Stimulated activated CD4-positive, alpha-beta T cell treated with anti-CD3 and anti-CD28 coated beads, Interleukin-12 subunit alpha, Interleukin-12 subunit beta, amount 100 ng/mL, for 24 hours (primary cell): ENCODE results near the gene SEC14L5.
A peak's percentile ranks its signal among the peaks of the same experiment; 100 is the strongest.
"Not testable (repeated sequence)": the region's sequence is repeated elsewhere in the genome, so short reads cannot be mapped to it uniquely, and the experiment has no call there.

Source experiments
- DNase-seq, 2 experiments: peaks; one replicate each; pipeline ENCODE4 v3.0.0-alpha.2; 2020; ENCODE audit warnings: low read depth in 2 of 2

The SEC14L5 gene

DNA sequence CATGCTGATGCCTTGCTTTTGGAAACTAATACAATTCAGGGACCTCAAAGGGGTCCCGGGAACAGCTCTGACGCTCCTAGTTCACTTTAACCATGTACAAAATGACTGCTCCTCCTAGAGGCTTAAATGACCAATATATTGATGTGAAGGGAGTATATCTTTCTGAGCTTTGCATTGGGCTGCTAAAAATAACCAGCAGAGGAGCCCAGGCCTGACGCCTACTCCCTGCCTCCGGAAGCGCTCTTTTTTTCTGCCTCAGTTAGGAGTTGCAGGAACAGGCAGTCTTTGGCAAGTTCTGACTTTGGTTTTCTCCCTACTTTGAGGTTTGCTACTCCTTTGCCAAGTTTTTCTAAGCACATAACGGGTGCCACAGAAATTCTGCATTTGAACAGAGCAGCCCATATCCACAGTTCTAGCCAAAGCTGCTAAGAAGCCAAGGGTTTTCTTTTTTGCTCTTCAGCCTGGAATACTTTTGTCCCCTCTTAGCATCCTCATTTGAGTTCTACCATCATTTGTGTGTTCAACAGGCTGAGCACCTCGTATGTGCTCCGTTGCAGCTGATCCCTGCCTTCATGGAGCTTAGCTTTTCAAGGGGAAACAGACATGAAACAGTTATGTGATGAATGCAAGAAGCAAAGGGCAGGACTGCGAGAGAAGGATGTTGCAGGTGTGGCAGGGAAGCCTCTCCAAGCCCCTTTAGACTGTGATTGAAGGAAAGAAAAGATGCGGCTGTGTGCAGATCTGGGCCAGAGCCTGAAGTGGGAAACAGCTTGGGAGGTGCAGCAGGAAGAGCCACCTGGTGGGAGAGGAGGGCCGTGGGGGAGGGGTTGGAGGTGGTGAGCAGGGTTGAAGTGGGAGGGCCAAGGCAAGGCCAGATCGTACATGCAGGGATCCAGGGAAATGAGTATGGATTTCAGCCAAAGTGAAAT lies 78.4 kb downstream of the SEC14L5 start:
- DNase-seq, result no peak

DNA sequence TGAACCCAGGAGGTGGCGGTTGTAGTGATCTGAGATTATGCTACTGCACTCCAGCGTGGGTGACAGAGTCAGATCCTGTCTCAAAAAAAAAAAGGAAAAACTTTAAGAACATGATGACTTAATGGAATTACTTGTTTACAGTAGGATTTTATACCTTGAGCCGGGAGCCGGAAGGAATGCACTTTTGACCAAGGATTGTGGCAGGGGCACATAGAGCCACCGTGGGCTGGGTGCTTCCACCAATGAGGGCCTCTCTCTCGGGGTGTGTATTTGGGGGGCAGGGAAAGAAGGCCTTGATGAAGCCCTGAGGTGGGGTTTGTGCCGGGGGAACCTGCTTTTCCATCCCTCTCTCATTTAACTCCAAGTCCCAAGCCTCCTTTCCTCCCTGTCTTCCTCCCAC lies 82.3 kb downstream of the SEC14L5 start:
- no peak for DNase-seq

DNA sequence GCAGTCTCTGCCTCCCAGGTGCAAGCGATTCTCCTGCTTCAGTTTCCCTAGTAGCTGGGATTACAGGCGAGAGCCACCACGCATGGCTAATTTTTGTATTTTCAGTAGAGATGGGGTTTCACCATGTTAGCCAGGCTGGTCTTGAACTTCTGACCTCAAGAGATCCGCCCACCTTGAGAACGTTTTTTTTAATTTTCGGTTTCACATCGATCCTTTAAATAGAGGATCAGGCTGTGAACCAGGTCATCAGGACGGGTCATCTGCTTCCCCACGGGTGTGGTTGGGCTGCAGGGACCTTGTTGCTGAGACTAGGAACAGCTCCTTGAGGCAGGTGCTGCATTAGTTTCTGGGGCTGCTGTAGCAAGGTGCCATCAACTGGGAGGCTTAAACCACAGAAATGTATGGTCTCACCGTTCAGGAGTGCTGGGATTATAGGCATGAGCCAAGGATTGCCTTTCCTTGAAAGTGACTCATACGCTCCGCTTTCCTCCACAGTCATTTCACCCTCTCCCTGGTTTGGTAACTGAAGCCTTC lies 83.5 kb downstream of the SEC14L5 start:
- DNase-seq, result no peak

DNA sequence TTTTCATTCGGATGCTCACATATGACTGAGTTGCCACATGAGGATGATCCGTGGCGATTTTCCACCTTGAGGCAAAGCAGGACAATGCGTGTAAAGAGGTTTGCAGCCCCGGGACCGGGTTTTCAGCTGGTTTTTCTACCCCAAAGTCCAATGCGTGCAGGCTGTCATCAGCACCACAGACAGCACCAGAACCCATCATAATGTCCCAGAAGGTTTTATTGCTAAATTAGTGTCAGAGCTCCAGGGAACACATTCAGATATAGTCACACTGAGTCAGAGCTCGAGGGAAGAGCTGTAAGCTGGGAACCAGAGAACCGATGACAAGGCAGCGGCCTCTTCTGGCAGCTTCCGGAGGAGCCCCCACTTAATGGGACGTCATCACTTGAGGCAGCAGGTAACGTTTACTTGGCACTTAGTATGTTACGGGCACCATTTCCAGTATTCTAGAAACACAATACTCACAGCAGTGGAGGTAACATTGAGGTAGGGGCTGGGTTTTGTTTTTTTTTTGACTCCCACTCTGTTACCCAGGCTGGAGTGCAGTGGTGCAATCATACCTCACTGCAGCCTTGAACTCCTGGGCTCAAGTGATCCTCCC lies 84.5 kb downstream of the SEC14L5 start:
- DNase-seq, result no peak

DNA sequence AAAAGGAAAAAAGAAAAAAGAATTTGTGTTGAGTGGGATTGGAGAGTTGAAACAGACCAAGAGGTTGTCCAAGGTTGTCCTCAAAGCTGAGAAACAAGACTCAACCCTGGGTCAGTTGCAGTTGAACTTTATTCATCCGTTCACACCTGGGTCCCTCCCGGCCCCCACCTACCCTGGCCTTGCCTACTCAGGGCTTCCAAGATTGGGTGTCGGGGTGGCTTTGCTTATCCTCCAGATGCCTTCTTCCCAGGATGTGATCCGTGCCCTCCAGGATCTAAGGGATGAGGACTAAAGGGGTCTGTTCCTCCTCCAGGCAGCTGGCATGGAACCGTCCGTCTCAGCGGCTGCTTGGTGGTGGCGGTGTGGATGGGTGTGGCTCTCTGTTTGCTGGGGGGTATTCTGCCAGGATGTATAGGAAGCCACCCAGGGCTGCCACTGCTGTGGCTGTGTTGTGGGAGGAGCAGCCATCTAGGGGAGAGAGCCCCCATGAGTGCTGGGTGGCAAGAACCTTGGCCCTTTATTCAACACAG lies 85.9 kb downstream of the SEC14L5 start:
- DNase-seq, result no peak

DNA sequence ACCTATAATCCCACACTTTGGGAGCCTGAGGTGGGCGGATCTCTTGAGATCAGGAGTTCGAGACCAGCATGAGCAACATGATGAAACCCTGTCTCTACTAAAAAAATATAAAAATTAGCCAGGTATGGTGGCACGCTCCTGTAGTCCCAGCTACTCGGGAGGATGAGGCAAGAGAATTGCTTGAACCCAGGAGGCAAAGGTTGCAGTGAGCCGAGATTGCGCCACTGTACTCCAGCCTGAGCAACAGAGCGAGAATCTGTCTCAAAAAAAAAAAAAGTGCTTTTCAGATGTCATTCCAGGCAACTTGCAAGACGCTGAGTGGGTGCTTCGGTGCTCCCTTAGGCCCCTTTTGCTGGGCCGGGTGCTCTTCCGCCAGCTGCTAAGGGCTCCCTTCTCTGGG lies 86.5 kb downstream of the SEC14L5 start:
- DNase-seq, result not testable (repeated sequence)

DNA sequence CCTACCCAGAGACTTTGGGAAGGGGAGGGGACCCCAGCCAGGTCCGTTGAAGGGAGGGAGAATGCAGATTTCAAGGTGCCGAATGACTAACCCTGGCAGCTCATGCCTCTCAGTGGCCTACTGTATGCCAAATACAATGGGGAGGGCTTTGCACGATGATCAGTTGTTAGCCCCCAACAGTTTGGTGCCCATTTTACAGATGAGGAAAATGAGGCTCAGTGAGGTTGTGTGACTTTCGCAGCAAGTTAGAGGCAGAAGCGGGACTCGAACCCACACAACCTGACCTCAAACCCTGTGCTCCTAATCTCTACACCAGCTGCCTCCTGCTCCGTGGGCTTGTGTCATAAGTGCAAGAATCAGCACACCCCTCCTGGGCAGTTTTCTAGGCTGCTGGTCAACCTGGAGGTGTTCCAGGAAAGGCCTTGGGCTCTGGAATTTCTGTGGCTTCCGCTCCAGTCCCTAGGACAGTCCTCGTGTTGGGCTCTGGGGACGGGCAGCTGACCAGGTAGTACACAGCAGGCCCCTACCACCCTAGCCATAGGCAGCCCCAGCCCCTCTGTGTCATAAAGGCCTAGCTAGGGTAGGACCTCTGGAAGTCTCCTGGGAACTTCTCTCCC lies 87.5 kb downstream of the SEC14L5 start:
- DNase-seq, result no peak

DNA sequence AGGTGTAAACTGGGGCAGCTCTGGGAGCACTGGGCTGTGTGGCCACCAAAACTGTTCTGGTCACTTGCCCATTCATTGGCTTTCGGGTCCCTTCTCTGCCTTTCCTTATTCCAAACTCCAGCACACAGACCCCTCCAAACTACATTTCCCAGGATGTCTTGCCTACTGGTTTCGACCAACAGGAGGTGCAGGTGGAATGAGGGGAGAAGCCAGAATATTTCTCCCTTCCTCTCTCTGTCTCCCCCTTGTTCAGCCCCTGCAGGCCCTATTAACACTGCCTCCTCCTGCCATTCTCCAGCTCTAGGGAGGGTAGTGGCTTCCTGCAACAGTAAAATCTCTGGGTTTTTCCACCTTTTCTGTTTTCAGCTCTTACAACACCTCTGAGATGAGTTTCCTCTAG lies 88.8 kb downstream of the SEC14L5 start:
- no peak for DNase-seq

DNA sequence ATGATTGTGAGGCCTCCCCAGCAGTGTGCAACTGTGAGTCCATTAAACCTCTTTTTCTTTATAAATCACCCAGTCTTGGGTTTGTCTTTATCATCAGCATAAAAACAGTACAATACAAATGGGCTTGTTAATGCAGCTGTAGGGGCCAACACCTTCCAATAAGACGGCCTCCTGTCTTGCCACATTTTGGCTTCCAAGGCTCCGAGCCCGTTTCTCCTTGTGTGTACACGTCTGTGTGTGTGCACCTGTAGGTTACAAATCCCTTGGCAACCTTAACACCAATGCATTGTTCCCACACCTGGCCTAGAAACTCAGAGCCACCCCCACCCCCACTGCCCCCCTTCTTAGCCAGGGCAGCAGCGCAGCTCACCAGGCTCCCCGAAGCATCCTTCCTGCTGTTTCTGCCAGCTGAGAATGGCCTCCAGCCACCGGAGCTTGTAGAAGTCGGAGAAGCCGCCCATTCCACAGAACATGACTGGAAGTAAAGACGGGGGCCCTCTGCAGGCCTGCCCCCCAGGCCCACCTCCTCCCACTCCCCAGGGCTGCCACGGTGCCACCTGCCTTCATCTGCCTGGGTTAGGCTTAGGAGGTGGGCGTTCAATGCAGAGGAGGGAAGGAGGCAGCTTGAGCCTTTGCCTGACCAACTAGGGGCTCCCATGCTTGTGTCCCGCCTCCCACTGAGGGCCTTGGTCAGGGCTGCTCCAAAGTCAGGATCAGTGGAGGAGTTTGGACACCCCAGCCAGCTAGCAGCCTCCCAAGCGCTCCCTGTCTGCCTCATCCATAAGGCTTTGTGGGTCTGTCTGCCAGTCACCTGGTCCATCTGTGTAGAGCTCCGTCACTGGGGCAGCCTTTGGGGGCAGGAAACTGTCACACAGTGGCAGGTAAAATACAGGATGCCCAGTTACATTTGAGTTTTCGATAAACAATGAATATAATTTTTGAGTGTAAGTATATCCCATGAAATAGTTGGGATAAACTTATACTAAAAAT lies 97.0 kb downstream of the SEC14L5 start:
- no peak for DNase-seq

DNA sequence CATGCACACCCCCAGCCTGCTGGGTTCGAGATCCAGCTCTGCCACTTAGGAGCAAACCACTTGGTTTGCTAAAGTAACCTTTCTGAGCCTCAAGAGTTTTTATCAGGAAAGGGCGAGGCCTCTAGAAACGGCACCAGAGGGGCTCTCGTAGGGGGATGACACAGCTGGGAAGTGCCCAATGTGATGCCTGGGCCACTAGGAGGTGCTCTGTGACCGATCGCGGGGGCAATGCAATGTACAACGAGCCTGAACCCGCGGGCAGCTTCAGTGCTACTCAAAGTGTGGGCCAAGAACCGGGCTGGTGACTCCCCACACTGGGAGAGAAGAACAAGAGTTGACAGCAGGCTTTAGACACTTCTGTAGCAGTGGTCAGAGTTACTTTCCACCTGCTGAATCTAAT lies 98.2 kb downstream of the SEC14L5 start:
- DNase-seq, result peak in 1 of 2 experiments; percentile 22

DNA sequence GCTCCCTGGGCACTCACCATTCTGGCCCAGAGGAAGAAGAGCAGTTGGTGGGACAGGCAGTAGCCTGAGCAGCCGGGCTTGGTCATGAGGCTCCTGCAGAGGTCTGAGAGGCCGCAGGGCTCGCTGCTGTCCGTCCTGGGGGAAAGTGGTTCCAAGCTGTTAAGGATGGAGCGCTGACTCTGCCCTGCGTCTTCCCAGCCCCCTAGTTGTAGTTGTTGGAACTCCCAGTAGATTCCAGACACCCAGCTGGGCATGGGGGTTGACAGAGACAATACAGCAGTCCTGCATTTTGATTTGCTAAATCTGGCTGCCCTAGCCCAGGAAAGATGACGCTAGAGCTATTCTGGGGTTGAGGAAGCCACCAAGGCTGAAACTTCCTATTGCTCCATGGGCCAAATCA lies 100.3 kb downstream of the SEC14L5 start:
- DNase-seq, result no peak

DNA sequence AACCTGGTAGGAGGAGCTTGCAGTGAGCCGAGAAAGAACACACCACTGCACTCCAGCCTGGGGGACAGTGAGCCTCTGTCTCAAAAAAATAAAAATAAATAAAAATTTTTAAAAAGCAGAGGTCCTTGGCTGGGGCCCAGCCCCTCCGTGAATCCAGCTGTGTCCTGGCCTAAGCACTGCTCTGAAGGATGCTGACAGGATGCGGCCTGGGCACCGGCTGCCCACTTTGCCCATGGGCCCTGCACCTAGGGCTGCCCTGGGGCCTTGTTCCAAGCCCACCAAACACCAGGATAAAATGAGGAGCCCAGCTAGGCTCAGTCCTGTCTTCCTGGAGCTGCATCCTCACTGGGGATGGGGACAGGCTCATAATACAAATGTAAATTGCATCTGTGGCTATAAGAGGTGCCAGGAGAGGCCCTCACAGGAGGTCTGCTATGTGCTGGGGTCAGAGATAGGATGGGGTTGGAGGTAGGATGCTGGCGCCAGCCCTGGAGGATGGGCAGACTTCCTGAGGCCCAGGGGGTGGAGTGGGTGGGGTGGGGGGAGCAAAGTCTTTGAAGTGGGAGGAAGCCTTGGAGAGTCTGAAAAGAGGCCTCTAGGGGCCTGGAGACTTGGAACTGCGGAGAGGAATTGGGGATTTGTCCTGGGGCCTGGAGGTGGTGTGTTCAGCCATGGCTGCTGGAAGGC lies 101.4 kb downstream of the SEC14L5 start:
- DNase-seq, result no peak

DNA sequence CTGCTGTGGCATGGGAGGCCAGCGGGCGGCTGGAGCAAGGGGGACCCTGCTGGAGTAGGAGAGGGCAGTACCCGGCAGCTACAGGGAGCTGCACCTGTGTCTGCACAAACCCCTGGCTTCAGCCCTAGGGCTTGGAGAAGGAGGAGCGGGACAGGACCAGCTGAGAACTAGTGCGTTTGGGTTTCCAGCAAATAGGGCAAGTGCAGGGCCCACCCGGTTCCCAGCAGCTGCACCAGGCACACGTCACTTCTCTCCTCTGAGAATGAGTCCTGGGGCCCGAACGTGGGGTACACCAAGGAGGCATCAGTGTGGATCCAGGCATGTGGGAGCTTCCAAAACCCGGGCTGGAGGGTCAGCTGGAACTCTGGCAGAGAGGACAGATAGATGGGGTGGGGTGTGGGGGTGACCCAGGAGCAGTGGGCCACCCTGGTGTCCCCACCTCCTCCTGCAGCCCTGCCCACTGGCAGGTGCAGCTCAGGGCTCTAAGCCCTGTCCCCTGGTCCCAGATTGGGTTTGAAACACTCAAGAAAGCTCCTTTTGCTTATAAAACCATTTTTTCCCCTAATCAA lies 102.0 kb downstream of the SEC14L5 start:
- no peak for DNase-seq

DNA sequence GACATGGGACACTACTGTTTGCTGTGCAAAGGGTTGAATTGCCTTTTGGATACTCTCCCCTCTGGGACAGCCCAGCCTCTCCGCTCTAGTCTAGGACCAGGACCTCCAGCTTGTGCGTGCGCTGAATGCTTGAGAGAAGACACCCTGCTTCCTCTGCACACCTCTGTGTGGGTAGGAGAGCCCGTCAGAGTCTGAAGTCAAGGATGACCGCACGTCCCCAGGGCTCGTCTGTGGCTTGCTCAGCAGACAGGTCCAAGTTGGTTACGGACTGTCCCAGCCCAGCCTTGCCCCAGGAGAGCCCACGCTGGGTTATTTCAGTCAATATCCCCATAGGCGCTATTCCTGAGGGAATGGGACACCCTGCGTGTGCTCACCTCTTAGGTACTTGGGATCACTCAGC lies 103.9 kb downstream of the SEC14L5 start:
- no peak for DNase-seq

DNA sequence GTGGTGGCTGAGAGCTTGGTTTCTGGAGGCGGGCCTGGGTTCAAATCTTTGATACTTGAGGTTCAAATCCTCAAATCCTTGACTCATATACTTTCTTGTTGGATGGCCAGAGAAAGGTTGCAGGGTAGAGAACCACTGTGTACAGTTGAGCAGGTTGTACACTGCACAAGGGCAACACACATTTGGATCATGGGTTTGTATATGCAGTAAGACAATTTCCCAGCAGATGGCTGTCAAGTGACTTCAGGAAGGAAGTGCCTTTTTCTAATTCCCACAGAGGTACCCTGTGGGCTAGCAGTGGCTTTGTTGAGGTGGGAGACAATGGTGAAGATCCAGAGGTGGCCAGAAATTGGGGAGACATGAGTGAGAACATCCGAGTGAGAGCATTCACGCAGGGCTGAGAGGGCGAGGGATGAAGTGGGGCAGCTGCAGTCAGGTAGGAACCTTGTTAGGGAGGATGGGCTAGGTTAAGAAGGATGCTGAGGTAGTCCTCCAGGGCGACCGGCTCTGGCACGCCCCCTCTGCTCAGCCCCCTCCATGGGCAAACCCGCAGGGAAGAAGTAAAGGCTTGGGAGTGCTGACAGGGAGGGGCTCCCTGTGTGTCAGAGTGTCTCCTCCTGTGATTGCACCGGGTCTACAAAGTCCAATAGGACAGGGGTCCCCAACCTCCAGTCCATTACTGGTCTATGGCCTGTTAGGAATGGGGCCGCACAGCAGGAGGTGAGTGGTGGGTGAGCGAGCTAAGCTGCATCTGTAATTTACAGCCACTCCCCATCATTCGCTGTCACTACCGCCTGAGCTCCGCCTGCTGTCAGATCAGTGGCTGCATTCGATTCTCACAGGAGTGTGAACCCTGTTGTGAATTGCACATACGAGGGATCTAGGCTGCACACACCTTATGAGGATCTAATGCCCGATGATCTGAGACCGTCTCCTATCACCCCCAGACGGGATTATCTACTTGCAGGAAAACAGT lies 104.9 kb downstream of the SEC14L5 start:
- no peak for DNase-seq

DNA sequence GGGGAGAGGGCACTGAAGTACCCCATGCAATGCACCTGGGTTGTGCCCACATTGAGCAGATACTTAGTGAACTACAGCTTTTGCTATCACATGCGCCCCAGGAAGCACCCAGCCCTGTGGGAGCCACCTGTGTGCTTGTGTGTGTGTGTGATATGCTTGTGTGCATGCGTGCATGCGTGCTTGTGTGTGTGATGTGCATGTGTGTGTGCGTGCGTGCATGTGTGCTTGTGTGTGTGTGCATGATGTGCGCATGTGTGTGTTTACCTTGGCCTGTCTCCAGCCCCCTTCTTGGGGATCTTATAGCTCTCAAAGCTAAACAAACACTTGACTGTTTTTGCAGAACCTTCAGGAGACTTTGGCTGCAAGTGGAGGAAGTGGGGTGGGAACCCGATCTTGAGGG lies 106.8 kb downstream of the SEC14L5 start:
- no peak for DNase-seq

DNA sequence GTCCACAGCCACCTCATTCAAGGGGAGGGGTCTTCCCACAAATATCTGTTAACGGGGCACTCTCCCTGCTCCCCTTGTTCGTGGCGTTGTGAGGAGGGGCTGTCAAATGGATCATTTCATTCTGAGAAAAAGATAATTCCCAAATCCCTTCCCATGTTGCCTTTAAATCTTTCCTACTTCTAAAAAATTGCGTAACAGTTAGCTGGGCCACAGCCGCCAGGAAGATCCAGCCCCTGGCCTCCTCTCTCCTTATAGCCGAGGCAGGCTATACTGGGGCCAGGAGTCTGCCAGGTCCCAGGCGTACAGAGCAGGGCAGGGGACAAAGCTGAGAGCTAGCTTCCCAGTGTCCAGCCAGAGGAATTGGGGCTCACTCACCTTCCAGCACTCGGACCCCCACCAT lies 107.2 kb downstream of the SEC14L5 start:
- DNase-seq, result no peak

DNA sequence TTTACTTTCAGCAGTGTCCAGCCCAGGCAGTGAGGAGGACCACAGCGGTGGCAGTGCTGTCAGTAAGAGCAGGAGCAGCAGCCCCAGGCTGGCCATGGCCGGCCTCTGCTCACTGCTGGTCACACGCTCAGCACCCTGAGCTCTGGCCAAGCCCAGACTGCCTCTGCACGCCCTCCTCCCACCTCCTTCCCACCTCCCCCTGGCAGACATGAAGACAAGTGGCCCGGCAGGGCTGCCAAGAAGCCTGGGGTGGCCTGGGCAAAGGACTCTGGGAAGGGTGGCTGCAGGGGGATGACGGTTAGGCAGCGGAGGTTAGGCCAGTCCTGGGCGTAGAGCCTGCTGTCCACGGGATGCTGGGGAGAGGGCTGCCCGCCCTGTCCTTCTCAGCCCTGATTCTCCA lies 107.7 kb downstream of the SEC14L5 start, which contains the start of gene C16orf89:
Gene C16orf89, minus strand, starts transcription at position 144 of the 400 bp plus-strand sequence. Its CDS starts 48 bp downstream, at position 96.
- no peak for DNase-seq

DNA sequence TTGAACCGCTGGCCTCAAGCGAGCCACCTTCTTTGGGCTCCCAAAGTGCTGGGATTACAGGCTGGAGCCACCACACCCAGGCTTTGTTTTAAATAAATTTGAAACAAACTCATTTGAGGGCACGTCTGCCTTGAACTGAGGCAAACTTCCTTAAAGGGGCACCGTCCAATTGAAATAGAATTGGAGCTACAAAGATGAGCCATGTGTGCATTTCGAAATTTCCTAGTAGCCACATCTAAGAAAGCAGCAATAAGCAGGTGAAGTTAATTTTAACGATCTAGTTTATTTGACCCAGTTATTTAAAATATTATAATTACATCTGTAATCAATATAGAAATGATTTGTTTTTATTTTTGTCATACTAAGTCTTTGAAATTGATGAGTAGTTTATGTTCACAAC lies 108.4 kb downstream of the SEC14L5 start:
- no peak for DNase-seq
